WTC11 (cell line): ENCODE data around the gene MYCBP2. TPM values are rescaled to one million over a fixed set of nuclear protein-coding genes. Genes with fewer than 3 reads are reported as not detected.

Source experiments
- ATAC-seq: fragments of 200-7000 bp; cut with Tn5 transposase; 2 replicates; pipeline ENCODE4 v1.10.0; 2021; ENCODE audit warnings: mild to moderate bottlenecking, moderate library complexity
- CTCF ChIA-PET: fragments of 300-600 bp; sonication (Branson Sonifier 250); formaldehyde crosslinking; loops from one replicate; lab custom pipeline; 2021; ENCODE audit warnings: antibody characterized with exemption; lab: Charles Lee
- POLR2A ChIA-PET: fragments of 350-600 bp; sonication (Branson Sonifier 250); formaldehyde crosslinking; loops from one replicate; lab custom pipeline; 2021; ENCODE audit warnings: antibody characterized with exemption; lab: Charles Lee
- DNase-seq: peaks from one replicate; pipeline ENCODE4 v3.0.0; 2021; ENCODE audit warnings: low spot score
- H3K27ac Mint-ChIP-seq: 2 replicates; pipeline ENCODE4 v1.8.0; 2021; ENCODE audit warnings: mixed read lengths
- H3K27me3 Mint-ChIP-seq: 2 replicates; pipeline ENCODE4 v1.8.0; 2021; ENCODE audit warnings: low read depth, mild to moderate bottlenecking, moderate library complexity, mixed read lengths
- H3K36me3 Mint-ChIP-seq: 2 replicates; pipeline ENCODE4 v1.8.0; 2021; ENCODE audit warnings: mixed read lengths
- H3K4me1 Mint-ChIP-seq: 2 replicates; pipeline ENCODE4 v1.8.0; 2022; ENCODE audit warnings: mixed read lengths
- H3K4me3 Mint-ChIP-seq: 2 replicates; pipeline ENCODE4 v1.8.0; 2021; ENCODE audit warnings: mild to moderate bottlenecking, moderate library complexity, mixed read lengths
- H3K9me3 Mint-ChIP-seq: 2 replicates; pipeline ENCODE4 v1.8.0; 2021; ENCODE audit warnings: mixed read lengths
- E2F1 ChIP-seq: sonication (generic); formaldehyde crosslinking; IDR thresholded peaks from 2 replicates; pipeline ENCODE4 v1.8.0; 2022; ENCODE audit warnings: mild to moderate bottlenecking, missing genetic modification reagents
- FOXJ3 ChIP-seq: sonication (generic); formaldehyde crosslinking; IDR thresholded peaks from 2 replicates; pipeline ENCODE4 v1.9.0; 2021; ENCODE audit warnings: missing genetic modification reagents, mild to moderate bottlenecking, borderline replicate concordance
- HMGA2 ChIP-seq: fragments of 250-450 bp; sonication (Bioruptor Pico); IDR thresholded peaks from 2 replicates; pipeline ENCODE4 v1.4.0; 2021; ENCODE audit warnings: mild to moderate bottlenecking, moderate library complexity
- HMGXB4 ChIP-seq: sonication (generic); formaldehyde crosslinking; IDR thresholded peaks from 2 replicates; pipeline ENCODE4 v1.8.1; 2023; ENCODE audit warnings: mild to moderate bottlenecking, moderate library complexity, missing genetic modification reagents
- JAZF1 ChIP-seq: fragments of 250-450 bp; sonication (Bioruptor Pico); IDR thresholded peaks from 2 replicates; pipeline ENCODE4 v1.9.0; 2021; ENCODE audit warnings: moderate library complexity, mild to moderate bottlenecking, inconsistent platforms
- MLX ChIP-seq: sonication (generic); formaldehyde crosslinking; IDR thresholded peaks from 2 replicates; pipeline ENCODE4 v1.8.1; 2023; ENCODE audit warnings: mild to moderate bottlenecking, missing genetic modification reagents, moderate library complexity
- MXD4 ChIP-seq: fragments of 250-450 bp; sonication (Bioruptor Pico); IDR thresholded peaks from 2 replicates; pipeline ENCODE4 v1.8.0; 2021; ENCODE audit warnings: mild to moderate bottlenecking, moderate library complexity, borderline replicate concordance
- MYBL2 ChIP-seq: sonication (generic); formaldehyde crosslinking; IDR thresholded peaks from 2 replicates; pipeline ENCODE4 v1.8.1; 2023; ENCODE audit warnings: mild to moderate bottlenecking, moderate library complexity, missing genetic modification reagents
- NR1H2 ChIP-seq: sonication (generic); formaldehyde crosslinking; IDR thresholded peaks from 2 replicates; pipeline ENCODE4 v1.9.0; 2021; ENCODE audit warnings: mild to moderate bottlenecking, moderate library complexity, missing genetic modification reagents
- NR2C2 ChIP-seq: sonication (generic); formaldehyde crosslinking; IDR thresholded peaks from 2 replicates; pipeline ENCODE4 v1.8.0; 2022; ENCODE audit warnings: mild to moderate bottlenecking, missing genetic modification reagents
- PRRX2 ChIP-seq: fragments of 250-450 bp; sonication (Bioruptor Pico); IDR thresholded peaks from 2 replicates; pipeline ENCODE4 v1.8.0; 2021; ENCODE audit warnings: mild to moderate bottlenecking
- RELA ChIP-seq: sonication (generic); formaldehyde crosslinking; IDR thresholded peaks from 2 replicates; pipeline ENCODE4 v1.8.1; 2022; ENCODE audit warnings: missing genetic modification reagents, mild to moderate bottlenecking, borderline replicate concordance
- SMAD4 ChIP-seq: sonication (generic); formaldehyde crosslinking; IDR thresholded peaks from 2 replicates; pipeline ENCODE4 v1.8.0; 2022; ENCODE audit warnings: mild to moderate bottlenecking, missing genetic modification reagents
- SP1 ChIP-seq: sonication (generic); formaldehyde crosslinking; conservative IDR thresholded peaks from 2 replicates; pipeline ENCODE4 v1.8.1; 2022; ENCODE audit warnings: missing genetic modification reagents
- TCF7 ChIP-seq: sonication (generic); formaldehyde crosslinking; IDR thresholded peaks from 2 replicates; pipeline ENCODE4 v1.8.0; 2022; ENCODE audit warnings: mild to moderate bottlenecking, low read depth, missing genetic modification reagents, moderate library complexity
- TEAD4 ChIP-seq: sonication (generic); formaldehyde crosslinking; IDR thresholded peaks from 2 replicates; pipeline ENCODE4 v1.8.0; 2022; ENCODE audit warnings: mild to moderate bottlenecking, missing genetic modification reagents
- ZNF219 ChIP-seq: sonication (generic); formaldehyde crosslinking; IDR thresholded peaks from 2 replicates; pipeline ENCODE4 v1.8.0; 2023; ENCODE audit warnings: missing genetic modification reagents, mild to moderate bottlenecking, borderline replicate concordance
- ZNF512 ChIP-seq: sonication (generic); formaldehyde crosslinking; IDR thresholded peaks from 2 replicates; pipeline ENCODE4 v1.8.1; 2022; ENCODE audit warnings: missing genetic modification reagents, borderline replicate concordance
- total RNA-seq: library from RNA; stranded (reverse); gene quantifications from 3 replicates; pipeline ENCODE4 v1.2.3, GENCODE V29; 2021

MYCBP2 gene
- total RNA-seq, 1 experiment from 2014 or later = 54.3 TPM

GRCh38 chr13:77067519-77067918 lies 259.4 kb downstream of the MYCBP2 start (continued):
- TF ChIP-seq ZNF219 (CRISPR knock-in tag) = no peak
- TF ChIP-seq SP1 = no peak
- no peak for TF ChIP-seq TCF7 (CRISPR knock-in tag)
- no peak for TF ChIP-seq MLX (CRISPR knock-in tag)
- TF ChIP-seq NR2C2 (CRISPR knock-in tag) = no peak
- TF ChIP-seq E2F1 = no peak
- TF ChIP-seq SMAD4 = no peak
- no peak for TF ChIP-seq FOXJ3 (CRISPR knock-in tag)
- TF ChIP-seq JAZF1 = no peak
- no peak for TF ChIP-seq TEAD4

- CTCF ChIA-PET = interaction anchor here (1.9 kb wide), 1 partner anchor 85 kb away, joined by 4 read pairs; no protein-coding TSS in a partner anchor
- POLR2A ChIA-PET = no interaction called here
- ATAC-seq (no peak), DNase-seq (no peak)
- Mint-ChIP-seq H3K36me3 (peaks cover 23% of the 10 kb centered on the region), H3K27me3 (no peaks in the 10 kb centered on the region), H3K4me1 (no peaks in the 10 kb centered on the region), H3K9me3 (no peaks in the 10 kb centered on the region), H3K4me3 (no peak overlapping the region), H3K27ac (peak overlapping the region; percentile 45; the same call in 1 of the 2 replicates)
- no peak for TF ChIP-seq ZNF512 (CRISPR knock-in tag)
- TF ChIP-seq E2F1 = no peak
- TF ChIP-seq RELA (CRISPR knock-in tag) = no peak
- TF ChIP-seq PRRX2 (CRISPR knock-in tag) = no peak
- TF ChIP-seq MYBL2 (CRISPR knock-in tag) = no peak
- TF ChIP-seq NR1H2 = no peak
Observed at GRCh38 chr13:77065461-77066147, 261.3 kb downstream of the MYCBP2 start.

GRCh38 chr13:77062097-77062496 lies 264.8 kb downstream of the MYCBP2 start:
- Mint-ChIP-seq H3K4me1 (no peaks in the 10 kb centered on the region), H3K9me3 (no peaks in the 10 kb centered on the region), H3K4me3 (no peak overlapping the region), H3K27me3 (no peaks in the 10 kb centered on the region), H3K27ac (no peak overlapping the region), H3K36me3 (peaks cover 11% of the 10 kb centered on the region)
- ATAC-seq = no peak
- CTCF ChIA-PET = no interaction called here
- TF ChIP-seq HMGA2 (CRISPR knock-in tag) (no peak), ZNF512 (CRISPR knock-in tag) (no peak), HMGXB4 (CRISPR knock-in tag) (no peak), SMAD4 (no peak), JAZF1 (no peak), MXD4 (CRISPR knock-in tag) (no peak)
- POLR2A ChIA-PET = no interaction called here
- no peak for DNase-seq
